Activated CD4-positive, alpha-beta T cell treated with anti-CD3 and anti-CD28 coated beads for 36 hours (primary cell): ENCODE results near the gene COP1. TPM values are rescaled to one million over a fixed set of nuclear protein-coding genes. Genes with fewer than 3 reads are reported as not detected.
"Not testable (repeated sequence)": the region's sequence is repeated elsewhere in the genome, so short reads cannot be mapped to it uniquely, and the experiment has no call there.

ENCODE experiments used
- ATAC-seq: fragments of 200-7000 bp; cut with Tn5 transposase; one replicate; pipeline ENCODE4 v1.10.0; 2021; ENCODE audit warnings: mild to moderate bottlenecking, moderate library complexity
- CTCF ChIA-PET: fragments of 350-600 bp; sonication (Branson Sonifier 250); formaldehyde crosslinking; loops from one replicate; lab custom pipeline; 2021; ENCODE audit warnings: antibody characterized with exemption; lab: Charles Lee
- POLR2A ChIA-PET: fragments of 350-600 bp; sonication (Branson Sonifier 250); formaldehyde crosslinking; loops from one replicate; lab custom pipeline; 2021; ENCODE audit warnings: antibody characterized with exemption, inconsistent platforms; lab: Charles Lee
- DNase-seq: peaks from one replicate; pipeline ENCODE4 v3.0.0-alpha.2; 2020
- H3K27ac Mint-ChIP-seq: one replicate; pipeline ENCODE4 v1.8.0; 2021; ENCODE audit warnings: mixed read lengths
- H3K27me3 Mint-ChIP-seq: one replicate; pipeline ENCODE4 v1.8.0; 2021; ENCODE audit warnings: mixed read lengths
- H3K36me3 Mint-ChIP-seq: one replicate; pipeline ENCODE4 v1.8.0; 2021; ENCODE audit warnings: low read depth, mixed read lengths
- H3K4me1 Mint-ChIP-seq: one replicate; pipeline ENCODE4 v1.8.0; 2021; ENCODE audit warnings: mixed read lengths
- H3K4me3 Mint-ChIP-seq: one replicate; pipeline ENCODE4 v1.8.0; 2021; ENCODE audit warnings: mild to moderate bottlenecking, moderate library complexity, mixed read lengths
- H3K9me3 Mint-ChIP-seq: one replicate; pipeline ENCODE4 v1.8.0; 2021; ENCODE audit warnings: low read depth, mixed read lengths
- intact Hi-C, 2 experiments: fragments of 100-400 bp; cut with DNase I in 1 of 2; cut with micrococcal nuclease in 1 of 2; formaldehyde crosslinking; loops; one replicate each; pipeline versions ENCODE4 v1.14.2 to v1.15.1; 2022 to 2024; cut with DNase I, micrococcal nuclease
- total RNA-seq, 2 experiments: library from RNA; stranded (reverse); gene quantifications; one replicate each; pipeline ENCODE4 v1.2.3, GENCODE V29; 2021

Gene COP1
- total RNA-seq, 2 experiments from 2014 or later, result 38.7 to 43.4 TPM

- ATAC-seq, result no peak
Observed at GRCh38 chr1:176217461-176218099, 10.5 kb upstream of the COP1 start.

GRCh38 chr1:176216031-176216430 is 8.9 kb upstream of the COP1 start:
- no peaks in the 10 kb centered on the region for H3K4me1 Mint-ChIP-seq
- no peak overlapping the region for H3K4me3 Mint-ChIP-seq
- no peaks in the 10 kb centered on the region for H3K9me3 Mint-ChIP-seq
- H3K27ac Mint-ChIP-seq, result no peak overlapping the region
- H3K36me3 Mint-ChIP-seq, result no peaks in the 10 kb centered on the region
- ATAC-seq, result no peak
- CTCF ChIA-PET, result no interaction called here
- POLR2A ChIA-PET, result no interaction called here
- intact Hi-C loops, result no loop called here
- peaks cover 7% of the 10 kb centered on the region for H3K27me3 Mint-ChIP-seq
- DNase-seq, result no peak

More at GRCh38 chr1:176217461-176218099, 10.5 kb upstream of the COP1 start:
- intact Hi-C loops, result no loop called here
- Mint-ChIP-seq H3K27ac (no peak overlapping the region), H3K9me3 (no peaks in the 10 kb centered on the region), H3K27me3 (peaks cover 7% of the 10 kb centered on the region), H3K4me3 (no peak overlapping the region), H3K4me1 (no peaks in the 10 kb centered on the region), H3K36me3 (no peaks in the 10 kb centered on the region)
- POLR2A ChIA-PET, result interaction anchor here (0.7 kb wide), 1 partner anchor 10 kb away, joined by 4 read pairs; no protein-coding TSS in a partner anchor
- CTCF ChIA-PET, result interaction anchor here (1.0 kb wide), 1 partner anchor 15 kb away, joined by 3 read pairs; no protein-coding TSS in a partner anchor
- no peak for DNase-seq

DNA sequence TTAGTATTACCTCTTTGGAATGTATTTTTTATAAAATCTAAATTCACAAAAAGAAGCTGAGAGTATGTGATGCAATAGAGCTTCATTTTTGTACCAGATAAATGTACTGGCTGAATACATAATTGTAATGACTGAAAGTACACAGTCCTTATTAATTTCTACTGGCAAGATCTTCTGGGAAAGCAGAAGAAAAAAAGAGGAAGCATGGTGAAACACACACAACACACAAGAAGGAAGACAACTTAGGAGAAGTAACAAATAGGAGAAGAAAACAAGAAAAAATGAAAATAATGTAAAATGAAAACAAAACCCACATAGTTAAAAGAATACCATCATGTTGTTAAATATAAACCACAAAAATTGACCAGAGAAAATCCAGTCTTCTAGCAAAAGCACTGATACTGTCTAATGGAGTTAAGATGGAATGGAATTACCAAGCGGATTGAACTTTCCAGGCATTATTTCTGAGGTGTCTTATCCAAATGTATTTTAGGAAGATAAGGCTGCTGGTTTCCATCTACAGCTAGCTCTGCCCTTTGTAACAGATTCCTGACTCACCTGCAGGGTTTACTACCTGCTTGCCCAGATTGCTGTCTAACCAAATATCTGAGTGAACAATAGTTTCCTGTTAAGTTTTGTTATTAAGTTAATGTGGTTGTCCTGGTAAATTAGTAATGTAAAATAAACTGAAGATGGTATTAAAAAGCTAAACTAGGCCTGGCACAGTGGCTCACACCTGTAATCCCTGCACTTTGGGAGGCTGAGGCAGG is 4.5 kb upstream of the COP1 start:
- H3K4me1 Mint-ChIP-seq, result peaks cover 2% of the 10 kb centered on the region
- H3K27me3 Mint-ChIP-seq, result peaks cover 6% of the 10 kb centered on the region
- ChIA-PET POLR2A (no interaction called here), CTCF (interaction anchor here (0.7 to 1.0 kb wide), 2 partner anchors 15 to 23 kb away, joined by 3 to 4 read pairs; no protein-coding TSS in a partner anchor)
- DNase-seq (no peak), ATAC-seq (no peak)
- no peak overlapping the region for H3K4me3 Mint-ChIP-seq
- no peaks in the 10 kb centered on the region for H3K9me3 Mint-ChIP-seq
- intact Hi-C loops, result no loop called here
- peaks cover 4% of the 10 kb centered on the region for H3K36me3 Mint-ChIP-seq
- H3K27ac Mint-ChIP-seq, result no peak overlapping the region

DNA sequence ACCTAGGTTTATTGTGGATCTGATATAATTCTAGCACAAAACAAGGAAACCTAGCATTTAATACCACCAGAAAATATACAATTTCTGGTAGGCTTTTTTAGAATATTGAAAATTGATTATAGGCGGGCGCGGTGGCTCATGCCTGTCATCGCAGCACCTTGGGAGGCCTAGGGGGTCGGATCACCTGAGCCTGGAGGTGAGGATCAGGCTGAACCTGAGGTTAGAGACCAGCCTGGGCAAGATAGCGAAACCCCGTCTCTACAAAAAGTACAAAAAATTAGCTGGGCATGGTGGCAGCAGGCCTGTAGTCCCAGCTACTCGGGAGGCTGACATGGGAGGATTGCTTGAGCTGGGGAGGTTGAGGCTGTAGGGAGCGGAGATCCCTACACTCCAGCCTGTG is 948 bp upstream of the COP1 start:
- Mint-ChIP-seq H3K36me3 (peaks cover 16% of the 10 kb centered on the region), H3K27me3 (no peaks in the 10 kb centered on the region), H3K27ac (peak overlapping the region; percentile 99), H3K4me3 (peak overlapping the region; percentile 98), H3K9me3 (no peaks in the 10 kb centered on the region), H3K4me1 (peaks cover 22% of the 10 kb centered on the region)
- POLR2A ChIA-PET, result interaction anchor here (0.6 to 1.0 kb wide), 7 partner anchors 10 to 1185 kb away, joined by 3 to 5 read pairs (median 4); partner anchors contain the start of gene MRPS14
- ATAC-seq (no peak), DNase-seq (no peak)
- CTCF ChIA-PET, result interaction anchor here (0.6 to 0.7 kb wide), 3 partner anchors 41 to 60 kb away, joined by 3 read pairs; no protein-coding TSS in a partner anchor
- intact Hi-C loops, result no loop called here

GRCh38 chr1:176206006-176206960 is 803 bp downstream of the COP1 start:
- H3K36me3 Mint-ChIP-seq, result peaks cover 22% of the 10 kb centered on the region
- intact Hi-C loops, result loop anchor here (2.0 kb wide), 3 partner anchors 35 to 1013 kb away; partner anchors contain the start of gene KIAA0040 (in 1 of the 2)
- ATAC-seq, result peak; percentile 18
- H3K9me3 Mint-ChIP-seq, result no peaks in the 10 kb centered on the region
- peaks cover 32% of the 10 kb centered on the region for H3K4me1 Mint-ChIP-seq
- peak overlapping the region; percentile 98 for H3K4me3 Mint-ChIP-seq
- ChIA-PET CTCF (no interaction called here), POLR2A (interaction anchor here (1.0 kb wide), 1 partner anchor 46 kb away, joined by 5 read pairs; no protein-coding TSS in a partner anchor)
- no peaks in the 10 kb centered on the region for H3K27me3 Mint-ChIP-seq
- H3K27ac Mint-ChIP-seq, result peak overlapping the region; percentile 100
- peak; percentile 63 for DNase-seq

- ChIA-PET POLR2A (interaction anchor here (0.6 to 1.0 kb wide), 2 partner anchors 19 to 32 kb away, joined by 3 read pairs; no protein-coding TSS in a partner anchor), CTCF (no interaction called here)
- Mint-ChIP-seq H3K4me3 (peak overlapping the region; percentile 98), H3K9me3 (no peaks in the 10 kb centered on the region), H3K27ac (peak overlapping the region; percentile 100), H3K27me3 (no peaks in the 10 kb centered on the region), H3K36me3 (peaks cover 24% of the 10 kb centered on the region), H3K4me1 (peaks cover 35% of the 10 kb centered on the region)
- no peak for DNase-seq
- intact Hi-C loops, result loop anchor here (1.0 kb wide), 4 partner anchors 12 to 45 kb away; no protein-coding TSS in a partner anchor
- ATAC-seq, result peak; percentile 38
Observed at GRCh38 chr1:176205332-176205914, 1.7 kb downstream of the COP1 start.

DNA sequence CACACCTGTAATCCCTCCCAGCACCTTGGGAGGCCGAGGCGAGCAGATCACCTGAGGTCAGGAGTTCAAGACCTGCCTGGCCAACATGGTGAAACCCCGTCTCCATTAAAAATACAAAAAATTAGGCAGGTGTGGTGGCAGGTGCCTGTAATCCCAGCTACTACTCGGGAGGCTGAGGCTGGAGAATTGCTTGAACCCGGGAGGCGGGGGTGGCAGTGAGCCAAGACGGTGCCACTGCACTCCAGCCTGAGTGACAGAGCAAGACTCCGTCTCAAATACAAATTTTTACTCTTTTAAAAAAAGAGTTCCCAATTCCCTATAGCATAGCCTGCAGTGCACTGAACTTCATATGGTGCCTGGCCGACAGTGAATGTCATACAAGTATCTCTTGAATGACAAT is 2.4 kb downstream of the COP1 start:
- POLR2A ChIA-PET, result interaction anchor here (1.0 kb wide), 1 partner anchor 18 kb away, joined by 3 read pairs; no protein-coding TSS in a partner anchor
- Mint-ChIP-seq H3K27ac (peak overlapping the region; percentile 100), H3K36me3 (peaks cover 21% of the 10 kb centered on the region), H3K4me1 (peaks cover 42% of the 10 kb centered on the region), H3K4me3 (peak overlapping the region; percentile 98)
- CTCF ChIA-PET, H3K27me3 Mint-ChIP-seq, DNase-seq, ATAC-seq, H3K9me3 Mint-ChIP-seq: not testable (repeated sequence)
- intact Hi-C loops, result loop anchor here (1.0 kb wide), 4 partner anchors 11 to 44 kb away; no protein-coding TSS in a partner anchor

DNA sequence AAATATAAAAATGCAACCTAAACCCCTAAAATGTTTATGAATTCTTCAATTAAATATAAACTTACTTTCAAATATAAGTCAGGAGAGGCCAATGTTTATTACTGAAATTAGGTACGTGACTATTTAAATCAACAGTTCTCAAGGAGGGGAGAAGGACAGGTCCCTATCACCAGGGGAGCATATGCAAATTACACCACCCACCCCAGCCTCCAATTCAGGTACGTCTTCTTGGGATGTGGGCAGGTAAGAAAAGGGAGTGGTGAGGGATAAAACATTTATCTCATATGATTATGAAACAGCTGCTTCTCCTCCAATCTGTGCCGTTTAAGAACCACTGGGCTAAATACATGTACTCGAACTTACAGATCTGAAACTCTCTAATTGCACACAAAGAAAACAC is 3.4 kb downstream of the COP1 start:
- ATAC-seq (no peak), DNase-seq (no peak)
- Mint-ChIP-seq H3K36me3 (peaks cover 25% of the 10 kb centered on the region), H3K4me1 (peaks cover 45% of the 10 kb centered on the region), H3K9me3 (no peaks in the 10 kb centered on the region), H3K27ac (no peak overlapping the region), H3K27me3 (no peaks in the 10 kb centered on the region), H3K4me3 (no peak overlapping the region)
- CTCF ChIA-PET, result interaction anchor here (0.9 kb wide), 1 partner anchor 41 kb away, joined by 3 read pairs; no protein-coding TSS in a partner anchor
- intact Hi-C loops, result no loop called here
- POLR2A ChIA-PET, result interaction anchor here (0.6 kb wide), 1 partner anchor 21 kb away, joined by 3 read pairs; no protein-coding TSS in a partner anchor

GRCh38 chr1:176201568-176201967 is 5.5 kb downstream of the COP1 start:
- Mint-ChIP-seq H3K4me1 (peaks cover 60% of the 10 kb centered on the region), H3K9me3 (no peaks in the 10 kb centered on the region), H3K27ac (peak overlapping the region; percentile 48), H3K4me3 (no peak overlapping the region), H3K36me3 (peaks cover 33% of the 10 kb centered on the region), H3K27me3 (no peaks in the 10 kb centered on the region)
- DNase-seq (no peak), ATAC-seq (no peak)
- CTCF ChIA-PET, result interaction anchor here (0.6 kb wide), 1 partner anchor 183 kb away, joined by 3 read pairs; no protein-coding TSS in a partner anchor
- intact Hi-C loops, result no loop called here
- POLR2A ChIA-PET, result no interaction called here

DNA sequence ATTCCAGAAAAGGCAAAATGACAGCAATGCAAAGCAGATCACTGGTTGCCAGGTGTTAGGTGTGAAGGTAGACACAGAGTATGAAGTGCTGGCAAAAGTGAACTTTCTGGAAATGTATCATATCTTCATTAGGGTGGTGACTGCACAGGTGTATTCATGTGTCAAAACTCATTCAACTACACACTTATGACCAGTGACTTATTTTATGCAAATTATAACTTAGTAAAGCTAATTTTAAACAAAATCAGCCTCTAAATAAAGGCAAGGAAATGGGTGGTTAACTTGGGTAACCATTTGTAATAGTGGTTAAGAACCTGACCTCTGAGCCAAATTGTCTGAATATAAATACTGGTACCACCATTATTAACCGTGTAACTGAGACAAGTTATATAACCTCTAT is 7.4 kb downstream of the COP1 start:
- no peak for ATAC-seq
- Mint-ChIP-seq H3K4me1 (peaks cover 66% of the 10 kb centered on the region), H3K27me3 (no peaks in the 10 kb centered on the region), H3K27ac (no peak overlapping the region), H3K36me3 (peaks cover 29% of the 10 kb centered on the region), H3K4me3 (no peak overlapping the region), H3K9me3 (no peaks in the 10 kb centered on the region)
- intact Hi-C loops, result no loop called here
- ChIA-PET CTCF (no interaction called here), POLR2A (no interaction called here)
- DNase-seq, result no peak
